ENCODE results near the gene BCAS3.

Gene BCAS3

GRCh38 chr17:61081959-61082358, 404.3 kb downstream of the BCAS3 start:
- DNase-seq = no peak

GRCh38 chr17:61084260-61084659, 406.6 kb downstream of the BCAS3 start:
- DNase-seq = no peak

GRCh38 chr17:61087024-61087423, 409.4 kb downstream of the BCAS3 start:
- no peak for DNase-seq

DNA sequence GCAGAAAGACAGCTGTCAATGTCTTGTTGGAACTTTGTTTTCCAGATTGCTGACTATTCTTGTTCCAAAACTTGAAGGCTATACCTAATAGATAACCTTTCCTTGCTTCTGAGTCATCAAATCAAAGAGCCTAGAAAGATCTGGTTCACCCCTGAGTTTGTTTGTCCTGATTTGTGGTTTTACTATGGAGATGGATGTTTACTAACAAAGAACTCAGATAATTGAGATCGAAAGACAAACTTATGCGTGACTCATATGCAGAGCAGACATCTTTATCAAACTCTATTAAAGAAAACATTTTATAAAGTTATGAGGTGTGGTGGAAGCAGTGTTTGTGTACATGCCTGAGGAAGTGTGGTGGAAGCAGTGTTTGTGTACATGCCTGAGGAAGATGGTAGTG, 410.9 kb downstream of the BCAS3 start:
- no peak for DNase-seq

GRCh38 chr17:61091096-61091495, 413.4 kb downstream of the BCAS3 start:
- no peak for DNase-seq

DNA sequence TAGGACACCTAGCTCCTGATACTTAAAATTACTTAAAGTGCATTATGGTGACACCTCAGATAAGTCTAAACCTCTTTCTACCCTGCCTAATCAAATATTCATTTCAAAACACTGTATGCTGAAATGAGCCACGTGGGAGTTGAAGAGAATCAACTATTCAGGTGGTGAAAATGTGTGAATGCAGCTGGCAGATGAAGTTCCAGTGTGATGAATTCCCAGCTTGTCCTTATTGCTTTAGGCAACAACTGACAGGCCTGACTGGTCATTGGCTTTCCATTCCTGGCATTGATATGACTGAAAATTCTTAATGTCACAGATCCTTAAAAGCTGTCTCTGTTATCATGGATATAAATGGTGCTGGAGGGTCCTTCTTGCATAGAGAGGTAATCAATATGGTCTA, 420.1 kb downstream of the BCAS3 start:
- DNase-seq = no peak

DNA sequence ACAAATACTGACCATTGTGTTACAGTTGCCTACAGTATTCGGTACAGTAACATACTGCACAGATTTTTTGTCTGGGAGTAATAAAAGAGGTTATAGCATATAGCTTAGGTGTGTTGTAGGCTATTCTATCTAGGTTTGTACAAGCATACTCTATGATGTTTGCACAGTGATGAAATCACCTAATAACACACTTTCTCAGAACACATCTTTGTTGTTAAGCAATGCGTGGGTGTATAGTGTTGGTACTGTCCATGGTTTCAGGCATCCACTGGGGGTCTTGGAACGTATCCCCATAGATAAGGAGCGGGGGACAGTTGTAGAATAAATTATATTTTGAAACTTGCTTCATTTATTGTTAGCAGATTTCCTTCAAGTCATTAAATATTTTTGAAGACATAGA, 428.7 kb downstream of the BCAS3 start:
- DNase-seq = no peak

- DNase-seq = no peak
Measured at GRCh38 chr17:61116577-61116976, 438.9 kb downstream of the BCAS3 start.

DNA sequence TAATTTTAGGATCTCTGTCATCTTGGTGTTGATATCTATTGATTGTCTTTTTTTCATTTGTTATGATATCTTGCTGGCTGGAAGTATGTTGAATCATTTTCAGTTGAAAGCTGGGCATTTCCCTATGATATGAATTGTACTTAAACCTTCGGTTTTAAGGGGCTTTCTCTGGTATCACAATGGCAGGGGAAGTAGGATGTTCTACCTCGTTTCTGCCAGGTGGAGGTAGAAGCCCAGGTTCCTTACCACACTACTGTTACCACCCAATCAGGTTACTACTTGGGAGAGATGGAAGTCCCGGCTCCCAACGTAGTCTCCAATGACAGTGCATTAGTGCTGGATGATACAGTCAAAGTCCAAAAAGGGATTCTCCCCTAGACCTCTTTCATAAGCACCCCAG, 440.3 kb downstream of the BCAS3 start:
- DNase-seq = no peak

GRCh38 chr17:61118871-61119270, 441.2 kb downstream of the BCAS3 start:
- no peak for DNase-seq

GRCh38 chr17:61122326-61122913, 444.8 kb downstream of the BCAS3 start:
- DNase-seq = no peak

GRCh38 chr17:61124562-61124961, 446.9 kb downstream of the BCAS3 start:
- no peak for DNase-seq

DNA sequence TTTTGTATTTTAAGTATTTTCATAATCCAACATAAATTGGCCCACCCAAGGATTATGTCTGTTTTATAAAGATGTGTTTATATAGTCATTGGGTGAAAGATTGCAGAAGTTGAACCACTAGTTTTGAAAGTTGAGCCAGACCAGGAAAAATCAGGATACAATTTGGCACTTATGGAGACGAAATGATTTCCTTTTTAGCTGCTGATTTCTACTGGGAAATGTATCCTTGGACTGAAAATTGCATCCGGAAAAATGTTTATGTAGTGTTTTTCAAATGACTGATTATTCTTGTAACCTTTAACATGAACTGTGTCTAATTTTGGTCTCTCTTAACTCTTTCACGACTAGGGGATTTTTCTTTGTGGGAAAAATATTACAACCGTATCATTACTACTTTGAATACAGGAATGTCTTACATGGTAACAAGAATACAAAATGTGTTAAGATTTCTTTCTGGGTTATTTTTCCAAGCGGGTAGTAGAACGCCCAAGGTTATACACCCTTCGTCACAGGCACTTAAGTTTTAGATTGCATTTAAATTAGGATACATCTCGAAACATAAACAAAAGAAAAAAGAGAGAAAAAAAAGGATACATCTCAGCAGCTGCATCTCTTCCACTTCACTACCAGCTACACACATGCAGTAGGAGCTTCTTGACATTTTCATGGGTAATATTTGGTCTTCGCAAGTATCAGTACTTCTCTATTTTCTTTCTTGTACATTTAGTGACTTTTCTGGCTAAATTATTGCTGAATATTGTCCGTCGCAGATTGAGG, 449.0 kb downstream of the BCAS3 start:
- DNase-seq = no peak

DNA sequence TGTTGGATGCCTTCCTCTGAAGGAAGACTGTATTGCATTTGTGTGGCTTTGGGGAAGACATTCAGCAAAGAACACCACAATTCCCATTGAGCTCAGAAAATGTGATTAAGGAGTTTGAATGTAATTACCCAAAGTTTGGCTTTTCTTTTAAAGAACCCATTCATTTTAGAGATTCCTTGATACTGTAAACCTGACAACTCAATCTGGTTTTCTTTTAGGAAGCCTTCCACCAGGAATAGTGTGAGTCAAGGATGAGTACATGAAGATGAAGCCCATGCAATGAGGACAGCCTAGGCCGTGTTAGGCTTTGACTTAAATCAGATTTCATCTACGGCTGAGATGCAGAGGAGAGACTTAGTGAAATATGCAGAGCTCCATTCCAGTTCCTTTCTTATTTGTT, 450.3 kb downstream of the BCAS3 start:
- DNase-seq = no peak

DNA sequence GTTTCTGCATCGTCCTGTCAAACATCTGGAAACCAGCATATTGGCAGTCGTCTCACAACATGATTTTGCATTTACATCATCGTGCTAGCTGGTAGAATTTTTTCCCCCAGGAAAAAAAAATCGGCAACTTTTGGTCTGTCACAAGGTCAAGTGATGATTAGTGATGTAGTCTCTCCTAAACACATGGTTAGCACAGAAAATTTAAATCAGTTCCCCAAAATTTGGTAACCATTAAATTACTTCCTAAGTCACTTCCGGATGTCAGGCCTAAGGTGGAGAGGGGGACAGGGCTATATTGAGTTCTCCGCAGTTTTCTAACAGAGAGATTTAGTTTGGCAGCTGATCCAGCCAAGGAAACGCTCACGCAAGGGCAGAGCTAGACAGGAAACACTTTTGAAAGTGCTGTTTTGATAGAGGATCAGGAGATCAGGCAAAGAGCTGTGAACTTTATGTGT, 451.0 kb downstream of the BCAS3 start:
- no peak for DNase-seq

- DNase-seq = no peak
Measured at GRCh38 chr17:61129267-61130254, 451.9 kb downstream of the BCAS3 start.

DNA sequence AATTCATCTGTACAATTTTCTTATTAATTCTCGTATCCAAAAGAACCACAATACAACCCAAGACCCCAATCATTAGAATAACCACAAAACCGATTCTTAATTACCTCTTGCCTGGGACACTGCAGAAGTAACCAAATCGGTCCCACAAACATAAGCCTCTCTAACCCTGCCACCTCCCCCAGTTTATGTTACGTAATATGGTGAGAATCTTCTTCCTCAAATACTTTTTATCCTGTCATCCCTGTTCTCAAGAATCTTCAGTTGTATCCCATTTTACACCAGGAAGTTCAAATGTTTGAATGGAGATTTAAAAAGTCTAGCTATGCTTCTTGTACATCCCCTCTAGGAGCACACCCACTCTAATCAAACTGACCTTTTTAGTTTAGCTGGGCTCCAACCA, 452.7 kb downstream of the BCAS3 start:
- DNase-seq = no peak

DNA sequence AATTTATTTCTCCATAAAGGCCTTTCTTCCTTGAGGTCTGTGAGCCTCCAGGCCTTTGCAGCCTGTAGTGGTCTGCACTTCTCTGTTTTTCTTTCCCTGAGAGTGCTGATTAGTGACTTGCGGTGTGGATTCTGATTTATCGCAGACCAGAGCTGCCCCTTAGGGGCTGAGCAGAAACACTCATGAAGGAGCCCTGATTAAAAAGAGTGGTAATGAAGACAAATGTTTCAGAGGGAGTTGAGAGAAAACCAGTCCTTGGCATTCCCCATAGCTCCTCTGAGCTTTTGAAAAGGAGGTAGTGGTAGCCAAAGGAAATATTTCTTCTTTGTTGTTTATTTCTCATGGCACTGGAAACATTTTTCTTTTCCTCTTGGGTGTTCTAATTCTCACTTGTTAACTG, 453.9 kb downstream of the BCAS3 start:
- no peak for DNase-seq

- DNase-seq = no peak
Measured at GRCh38 chr17:61132524-61132923, 454.9 kb downstream of the BCAS3 start.

DNA sequence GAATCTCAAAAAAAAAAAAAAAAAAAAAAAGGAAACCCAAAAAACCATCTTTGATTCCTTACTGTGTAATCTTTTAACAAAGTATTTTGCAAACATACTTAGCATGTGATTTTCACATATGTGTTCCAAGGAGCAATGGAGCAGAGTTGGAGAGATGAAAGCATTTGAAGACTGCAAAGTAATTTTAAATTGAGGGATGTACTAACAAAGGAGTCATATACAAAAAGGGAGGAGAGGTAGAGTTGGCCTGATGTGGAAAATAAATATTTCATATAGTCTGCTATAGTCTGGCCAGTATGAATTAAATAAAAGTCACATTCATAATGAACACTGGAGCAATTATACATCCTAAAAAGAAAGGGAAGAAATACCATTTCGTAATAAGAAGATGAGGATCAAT, 456.2 kb downstream of the BCAS3 start:
- DNase-seq = no peak

- no peak for DNase-seq
Measured at GRCh38 chr17:61134551-61135235, 457.0 kb downstream of the BCAS3 start.

DNA sequence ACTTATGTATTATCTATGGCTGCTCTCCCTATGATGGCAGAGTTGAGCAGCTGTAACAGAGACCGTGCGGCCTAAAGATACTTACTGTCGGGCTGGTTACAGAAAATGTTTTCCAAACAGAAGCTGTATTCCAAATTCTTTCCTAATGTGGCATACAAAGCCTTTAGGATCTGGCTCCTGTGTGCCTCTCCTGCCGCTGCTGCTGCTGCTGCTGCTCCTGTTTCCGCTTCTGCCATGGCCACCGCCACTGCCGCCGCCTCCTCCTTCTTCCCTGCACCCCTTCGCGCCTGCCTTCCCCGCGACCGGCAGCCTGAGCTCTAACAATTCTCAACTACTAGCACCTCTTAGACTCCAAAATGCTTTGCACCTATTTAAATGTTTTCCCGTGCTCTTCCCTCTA, 458.1 kb downstream of the BCAS3 start:
- DNase-seq = no peak

DNA sequence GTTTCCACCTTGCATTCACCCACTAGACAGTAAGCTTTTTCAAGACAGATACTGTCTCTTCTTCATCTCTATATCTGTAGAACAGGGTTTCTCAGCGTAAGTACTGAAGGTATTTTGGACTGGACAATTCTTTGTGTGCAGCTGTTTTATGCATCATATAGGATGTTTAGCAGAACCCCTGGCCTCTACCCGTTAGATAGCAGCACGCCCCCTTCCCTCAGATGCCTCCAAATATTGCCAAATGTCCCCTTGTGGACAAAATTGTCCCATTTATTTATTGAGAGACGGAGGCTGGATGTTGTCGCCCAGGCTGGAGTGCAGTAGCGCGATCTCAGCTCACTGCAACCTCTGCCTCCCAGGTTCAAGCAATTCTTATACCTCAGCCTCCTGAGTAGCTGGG, 458.6 kb downstream of the BCAS3 start:
- no peak for DNase-seq
